ENCODE results near the gene NHSL1.

Gene NHSL1

GRCh38 chr6:138514860-138515540 lies 15.7 kb upstream of the NHSL1 start:
- H3K36me3 Mint-ChIP-seq (ENCODE audit: low read depth), result peaks cover 35% of the 10 kb centered on the region
- TF ChIP-seq, protein P1, sequence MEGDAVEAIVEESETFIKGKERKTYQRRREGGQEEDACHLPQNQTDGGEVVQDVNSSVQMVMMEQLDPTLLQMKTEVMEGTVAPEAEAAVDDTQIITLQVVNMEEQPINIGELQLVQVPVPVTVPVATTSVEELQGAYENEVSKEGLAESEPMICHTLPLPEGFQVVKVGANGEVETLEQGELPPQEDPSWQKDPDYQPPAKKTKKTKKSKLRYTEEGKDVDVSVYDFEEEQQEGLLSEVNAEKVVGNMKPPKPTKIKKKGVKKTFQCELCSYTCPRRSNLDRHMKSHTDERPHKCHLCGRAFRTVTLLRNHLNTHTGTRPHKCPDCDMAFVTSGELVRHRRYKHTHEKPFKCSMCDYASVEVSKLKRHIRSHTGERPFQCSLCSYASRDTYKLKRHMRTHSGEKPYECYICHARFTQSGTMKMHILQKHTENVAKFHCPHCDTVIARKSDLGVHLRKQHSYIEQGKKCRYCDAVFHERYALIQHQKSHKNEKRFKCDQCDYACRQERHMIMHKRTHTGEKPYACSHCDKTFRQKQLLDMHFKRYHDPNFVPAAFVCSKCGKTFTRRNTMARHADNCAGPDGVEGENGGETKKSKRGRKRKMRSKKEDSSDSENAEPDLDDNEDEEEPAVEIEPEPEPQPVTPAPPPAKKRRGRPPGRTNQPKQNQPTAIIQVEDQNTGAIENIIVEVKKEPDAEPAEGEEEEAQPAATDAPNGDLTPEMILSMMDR (IDR thresholded peaks at IDR 0.05), result no peak
- no peak overlapping the region for H3K4me3 Mint-ChIP-seq
- H3K27me3 Mint-ChIP-seq (ENCODE audit: low read depth, poor library complexity), result peaks cover 4% of the 10 kb centered on the region
- H3K9me3 Mint-ChIP-seq, result peaks cover 25% of the 10 kb centered on the region
- DNase-seq, result no peak
- peak overlapping the region; percentile 63 for H3K27ac Mint-ChIP-seq
- H3K4me1 Mint-ChIP-seq, result peaks cover 10% of the 10 kb centered on the region

DNA sequence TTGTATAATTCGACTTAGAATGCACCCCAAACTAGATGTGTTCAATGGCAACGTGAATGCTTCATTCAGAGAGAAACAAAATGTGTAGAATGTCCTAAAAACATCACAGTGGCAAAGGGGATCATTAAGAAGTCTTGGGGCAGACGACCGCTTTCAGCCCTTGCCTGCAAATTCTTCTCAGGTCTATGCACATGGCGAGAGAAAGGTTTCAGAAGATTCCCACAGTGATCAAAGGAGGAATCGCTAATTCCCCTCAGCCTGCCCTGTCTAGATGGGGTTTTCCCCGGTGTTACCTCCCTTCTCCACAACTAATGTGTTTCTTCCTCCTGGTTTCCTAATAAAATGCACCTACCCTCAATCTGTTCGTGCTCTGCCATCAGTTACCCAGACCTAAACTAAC lies 13.3 kb upstream of the NHSL1 start:
- H3K4me1 Mint-ChIP-seq, result peaks cover 10% of the 10 kb centered on the region
- H3K9me3 Mint-ChIP-seq, result peaks cover 5% of the 10 kb centered on the region
- peaks cover 15% of the 10 kb centered on the region for H3K36me3 Mint-ChIP-seq (ENCODE audit: low read depth)
- TF ChIP-seq, protein P1 (IDR thresholded peaks at IDR 0.05), result no peak
- DNase-seq, result no peak
- peak overlapping the region; percentile 32 for H3K27ac Mint-ChIP-seq
- H3K27me3 Mint-ChIP-seq (ENCODE audit: low read depth, poor library complexity), result peaks cover 4% of the 10 kb centered on the region
- no peak overlapping the region for H3K4me3 Mint-ChIP-seq

DNA sequence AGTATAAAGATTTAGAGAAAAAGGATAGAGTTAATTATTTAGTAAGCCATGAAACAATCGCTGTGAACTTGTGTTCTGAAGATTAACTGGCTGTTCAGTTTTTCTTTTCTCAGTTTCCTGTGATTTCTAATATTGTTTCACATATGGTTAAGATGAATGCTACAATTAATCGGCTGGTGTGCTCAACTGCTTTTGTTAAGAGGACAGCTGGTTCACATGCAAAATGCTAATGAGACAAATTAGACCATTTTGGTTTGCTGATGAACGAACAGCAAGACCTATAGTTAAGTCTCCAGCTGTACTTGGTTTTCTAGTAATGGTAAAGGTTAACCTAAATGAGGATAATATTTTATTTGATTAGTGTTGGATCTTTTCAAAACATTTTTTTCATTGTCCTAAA lies 10.8 kb upstream of the NHSL1 start:
- peaks cover 4% of the 10 kb centered on the region for H3K27me3 Mint-ChIP-seq (ENCODE audit: low read depth, poor library complexity)
- no peak overlapping the region for H3K27ac Mint-ChIP-seq
- no peaks in the 10 kb centered on the region for H3K9me3 Mint-ChIP-seq
- H3K36me3 Mint-ChIP-seq (ENCODE audit: low read depth), result no peaks in the 10 kb centered on the region
- H3K4me3 Mint-ChIP-seq, result no peak overlapping the region
- no peak for DNase-seq
- H3K4me1 Mint-ChIP-seq, result peaks cover 10% of the 10 kb centered on the region
- TF ChIP-seq, protein P1 (IDR thresholded peaks at IDR 0.05), result no peak

DNA sequence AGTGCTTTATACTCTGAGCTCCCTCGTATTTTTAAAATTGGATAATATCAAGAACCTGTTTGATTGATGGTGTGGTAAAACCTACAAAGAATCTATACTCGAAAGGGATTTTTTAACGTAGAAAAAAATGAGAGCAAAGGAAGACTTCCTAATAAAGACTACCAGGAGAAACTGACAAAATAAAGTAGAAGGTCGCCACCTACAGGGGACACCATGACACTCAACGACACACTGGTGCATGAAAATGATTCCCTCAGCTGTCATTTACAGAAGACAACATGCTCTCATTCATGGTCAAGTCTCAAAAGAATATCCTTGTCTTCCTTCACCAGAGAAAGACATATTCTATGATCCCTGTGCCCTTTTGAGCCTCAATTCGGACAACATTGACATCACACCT lies 10.1 kb upstream of the NHSL1 start:
- Mint-ChIP-seq H3K4me3 (no peak overlapping the region), H3K27me3 (ENCODE audit: low read depth, poor library complexity) (peaks cover 4% of the 10 kb centered on the region), H3K9me3 (no peaks in the 10 kb centered on the region), H3K36me3 (ENCODE audit: low read depth) (no peaks in the 10 kb centered on the region), H3K4me1 (peaks cover 16% of the 10 kb centered on the region), H3K27ac (no peak overlapping the region)
- TF ChIP-seq, protein P1 (IDR thresholded peaks at IDR 0.05), result peak; percentile 43
- peak; percentile 20 for DNase-seq

DNA sequence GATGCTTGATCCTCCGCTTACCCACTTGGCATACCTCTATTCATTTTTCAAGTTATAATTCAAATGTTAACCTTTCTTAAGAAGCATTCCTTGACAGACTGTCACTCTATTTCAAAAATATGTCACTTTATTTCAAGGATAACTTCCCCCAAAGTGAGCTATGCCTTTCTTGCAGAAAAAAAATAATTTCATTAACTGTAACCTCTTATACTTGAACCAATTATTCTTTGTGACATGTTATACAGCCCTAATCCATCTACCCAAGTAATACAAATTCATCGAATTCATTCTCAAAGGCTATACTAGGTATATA lies 9.3 kb upstream of the NHSL1 start:
- Mint-ChIP-seq H3K36me3 (ENCODE audit: low read depth) (no peaks in the 10 kb centered on the region), H3K9me3 (no peaks in the 10 kb centered on the region), H3K27ac (no peak overlapping the region), H3K4me3 (no peak overlapping the region), H3K4me1 (peaks cover 21% of the 10 kb centered on the region), H3K27me3 (ENCODE audit: low read depth, poor library complexity) (peaks cover 4% of the 10 kb centered on the region)
- TF ChIP-seq, protein P1 (IDR thresholded peaks at IDR 0.05), result no peak
- DNase-seq, result no peak

- no peaks in the 10 kb centered on the region for H3K9me3 Mint-ChIP-seq
- peaks cover 4% of the 10 kb centered on the region for H3K27me3 Mint-ChIP-seq (ENCODE audit: low read depth, poor library complexity)
- H3K27ac Mint-ChIP-seq, result no peak overlapping the region
- H3K36me3 Mint-ChIP-seq (ENCODE audit: low read depth), result no peaks in the 10 kb centered on the region
- H3K4me1 Mint-ChIP-seq, result peaks cover 21% of the 10 kb centered on the region
- DNase-seq, result no peak
- TF ChIP-seq, protein P1 (IDR thresholded peaks at IDR 0.05), result no peak
- no peak overlapping the region for H3K4me3 Mint-ChIP-seq
These were observed 8.8 kb upstream of the NHSL1 start for GRCh38 chr6:138507977-138508675.

Data from nephron progenitor cell (in vitro differentiated cells).